Measurements from ENCODE around the gene ARVCF. TPM values are rescaled to one million over a fixed set of nuclear protein-coding genes. Genes with fewer than 3 reads are reported as not detected.

Gene ARVCF
- total RNA-seq, 1 experiment from 2014 or later, result 8.2 TPM

- Histone ChIP-seq H3K4me1 (ENCODE audit: control insufficient read depth, insufficient read depth, low read length) (no peaks in the 10 kb centered on the region), H3K27ac (ENCODE audit: low read length) (no peak overlapping the region), H3K9me3 (ENCODE audit: control insufficient read depth, insufficient read depth, low read depth, low read length) (no peaks in the 10 kb centered on the region), H3K27me3 (ENCODE audit: control insufficient read depth, insufficient read depth, low read length) (no peaks in the 10 kb centered on the region), H3K36me3 (ENCODE audit: control insufficient read depth, insufficient read depth, low read length) (no peaks in the 10 kb centered on the region), H3K4me3 (ENCODE audit: low read depth in 2 of 2, low read length in 2 of 2) (no peak overlapping the region)
- DNase-seq (ENCODE audit: low read depth, low spot score), result no peak
- no TSS peak for BruUV-seq (replicated peaks)
- intact Hi-C loops (cut with micrococcal nuclease; ENCODE audit: unreplicated experiment) (no loop called here), in situ Hi-C loops (cut with HindIII; ENCODE audit: low pct_unique_long_range_greater_than_20kb, low sequenced_read_pairs) (no loop called here)
- POLR2A ChIA-PET, result no interaction called here
- CTCF ChIA-PET, result no interaction called here
- ATAC-seq, result no peak
- TF ChIP-seq CTCF (IDR thresholded peaks at IDR 0.05), result no peak
- TF ChIP-seq POLR2AphosphoS5 (IDR thresholded peaks at IDR 0.05; ENCODE audit: low read depth, low read length), result no peak
- TF ChIP-seq TCF7L2 (IDR thresholded peaks at IDR 0.05; ENCODE audit: low read depth, low read length), result no peak
- TF ChIP-seq, protein P1, sequence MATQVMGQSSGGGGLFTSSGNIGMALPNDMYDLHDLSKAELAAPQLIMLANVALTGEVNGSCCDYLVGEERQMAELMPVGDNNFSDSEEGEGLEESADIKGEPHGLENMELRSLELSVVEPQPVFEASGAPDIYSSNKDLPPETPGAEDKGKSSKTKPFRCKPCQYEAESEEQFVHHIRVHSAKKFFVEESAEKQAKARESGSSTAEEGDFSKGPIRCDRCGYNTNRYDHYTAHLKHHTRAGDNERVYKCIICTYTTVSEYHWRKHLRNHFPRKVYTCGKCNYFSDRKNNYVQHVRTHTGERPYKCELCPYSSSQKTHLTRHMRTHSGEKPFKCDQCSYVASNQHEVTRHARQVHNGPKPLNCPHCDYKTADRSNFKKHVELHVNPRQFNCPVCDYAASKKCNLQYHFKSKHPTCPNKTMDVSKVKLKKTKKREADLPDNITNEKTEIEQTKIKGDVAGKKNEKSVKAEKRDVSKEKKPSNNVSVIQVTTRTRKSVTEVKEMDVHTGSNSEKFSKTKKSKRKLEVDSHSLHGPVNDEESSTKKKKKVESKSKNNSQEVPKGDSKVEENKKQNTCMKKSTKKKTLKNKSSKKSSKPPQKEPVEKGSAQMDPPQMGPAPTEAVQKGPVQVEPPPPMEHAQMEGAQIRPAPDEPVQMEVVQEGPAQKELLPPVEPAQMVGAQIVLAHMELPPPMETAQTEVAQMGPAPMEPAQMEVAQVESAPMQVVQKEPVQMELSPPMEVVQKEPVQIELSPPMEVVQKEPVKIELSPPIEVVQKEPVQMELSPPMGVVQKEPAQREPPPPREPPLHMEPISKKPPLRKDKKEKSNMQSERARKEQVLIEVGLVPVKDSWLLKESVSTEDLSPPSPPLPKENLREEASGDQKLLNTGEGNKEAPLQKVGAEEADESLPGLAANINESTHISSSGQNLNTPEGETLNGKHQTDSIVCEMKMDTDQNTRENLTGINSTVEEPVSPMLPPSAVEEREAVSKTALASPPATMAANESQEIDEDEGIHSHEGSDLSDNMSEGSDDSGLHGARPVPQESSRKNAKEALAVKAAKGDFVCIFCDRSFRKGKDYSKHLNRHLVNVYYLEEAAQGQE (IDR thresholded peaks at IDR 0.05; ENCODE audit: insufficient read depth in 1 of 2, low read depth in 2 of 2, low read length in 1 of 2), result no peak
- no peak for TF ChIP-seq SIN3A (IDR thresholded peaks at IDR 0.05; ENCODE audit: borderline replicate concordance, insufficient read depth, low read depth, low read length)
Observed at GRCh38 chr22:20064545-20065262, 48.1 kb upstream of the ARVCF start.

GRCh38 chr22:20064140-20064480 lies 47.5 kb upstream of the ARVCF start:
- no peak overlapping the region for H3K4me3 ChIP-seq (ENCODE audit: low read depth in 2 of 2, low read length in 2 of 2)
- H3K36me3 ChIP-seq (ENCODE audit: control insufficient read depth, insufficient read depth, low read length), result no peaks in the 10 kb centered on the region
- DNase-seq (ENCODE audit: low read depth, low spot score) (no peak), ATAC-seq (no peak)
- BruUV-seq (replicated peaks), result no TSS peak
- in situ Hi-C loops (cut with HindIII; ENCODE audit: low pct_unique_long_range_greater_than_20kb, low sequenced_read_pairs) (no loop called here), intact Hi-C loops (cut with micrococcal nuclease; ENCODE audit: unreplicated experiment) (no loop called here)
- ChIA-PET POLR2A (no interaction called here), CTCF (no interaction called here)
- no peaks in the 10 kb centered on the region for H3K4me1 ChIP-seq (ENCODE audit: control insufficient read depth, insufficient read depth, low read length)
- no peak overlapping the region for H3K27ac ChIP-seq (ENCODE audit: low read length)
- H3K9me3 ChIP-seq (ENCODE audit: control insufficient read depth, insufficient read depth, low read depth, low read length), result no peaks in the 10 kb centered on the region
- no peaks in the 10 kb centered on the region for H3K27me3 ChIP-seq (ENCODE audit: control insufficient read depth, insufficient read depth, low read length)
- TF ChIP-seq POLR2AphosphoS5 (IDR thresholded peaks at IDR 0.05; ENCODE audit: low read depth, low read length) (no peak), CTCF (IDR thresholded peaks at IDR 0.05) (no peak), SIN3A (IDR thresholded peaks at IDR 0.05; ENCODE audit: borderline replicate concordance, insufficient read depth, low read depth, low read length) (no peak), TCF7L2 (IDR thresholded peaks at IDR 0.05; ENCODE audit: low read depth, low read length) (no peak)
- TF ChIP-seq, protein P1 (IDR thresholded peaks at IDR 0.05; ENCODE audit: insufficient read depth in 1 of 2, low read depth in 2 of 2, low read length in 1 of 2), result no peak

All from Panc1 (cell line).